Stimulated activated CD4-positive, alpha-beta T cell treated with anti-CD3 and anti-CD28 coated beads, Interleukin-1b, Interleukin-23, amount 100 ng/mL, for 4 hours (primary cell): ENCODE measurements around the gene HOXB8.

Experiments used
- DNase-seq, 2 donors: peaks; one replicate each; pipeline ENCODE4 v3.0.0-alpha.2; 2020; ENCODE audit warnings: low read depth in 2 of 2

Gene HOXB8

GRCh38 chr17:48567646-48568354, 47.3 kb downstream of the HOXB8 start:
- no peak for DNase-seq

- DNase-seq, result no peak
These were observed 47.9 kb downstream of the HOXB8 start for GRCh38 chr17:48567209-48567608.

DNA sequence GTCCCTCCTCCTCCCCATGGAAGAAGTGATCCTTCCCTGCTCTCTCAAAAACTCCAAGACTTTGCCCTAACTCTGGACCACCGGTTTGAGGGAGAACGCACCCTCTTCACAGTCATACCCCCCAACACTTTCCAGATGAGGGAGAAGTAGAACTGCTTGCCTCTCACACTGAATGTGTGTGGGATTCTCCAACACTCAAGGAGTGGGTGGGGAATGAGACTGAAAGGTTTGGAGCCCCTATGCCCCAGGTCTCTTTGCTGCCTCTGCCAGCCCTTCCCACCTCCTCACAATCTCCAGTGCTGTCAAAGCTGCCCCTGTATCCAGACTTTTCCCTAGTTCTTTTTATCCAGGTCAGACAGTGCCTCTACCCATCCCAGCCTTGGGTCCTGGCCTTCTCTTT, 48.4 kb downstream of the HOXB8 start:
- no peak for DNase-seq

GRCh38 chr17:48565925-48566710, 49.0 kb downstream of the HOXB8 start:
- DNase-seq, result no peak

GRCh38 chr17:48565022-48565554, 50.0 kb downstream of the HOXB8 start:
- no peak for DNase-seq

DNA sequence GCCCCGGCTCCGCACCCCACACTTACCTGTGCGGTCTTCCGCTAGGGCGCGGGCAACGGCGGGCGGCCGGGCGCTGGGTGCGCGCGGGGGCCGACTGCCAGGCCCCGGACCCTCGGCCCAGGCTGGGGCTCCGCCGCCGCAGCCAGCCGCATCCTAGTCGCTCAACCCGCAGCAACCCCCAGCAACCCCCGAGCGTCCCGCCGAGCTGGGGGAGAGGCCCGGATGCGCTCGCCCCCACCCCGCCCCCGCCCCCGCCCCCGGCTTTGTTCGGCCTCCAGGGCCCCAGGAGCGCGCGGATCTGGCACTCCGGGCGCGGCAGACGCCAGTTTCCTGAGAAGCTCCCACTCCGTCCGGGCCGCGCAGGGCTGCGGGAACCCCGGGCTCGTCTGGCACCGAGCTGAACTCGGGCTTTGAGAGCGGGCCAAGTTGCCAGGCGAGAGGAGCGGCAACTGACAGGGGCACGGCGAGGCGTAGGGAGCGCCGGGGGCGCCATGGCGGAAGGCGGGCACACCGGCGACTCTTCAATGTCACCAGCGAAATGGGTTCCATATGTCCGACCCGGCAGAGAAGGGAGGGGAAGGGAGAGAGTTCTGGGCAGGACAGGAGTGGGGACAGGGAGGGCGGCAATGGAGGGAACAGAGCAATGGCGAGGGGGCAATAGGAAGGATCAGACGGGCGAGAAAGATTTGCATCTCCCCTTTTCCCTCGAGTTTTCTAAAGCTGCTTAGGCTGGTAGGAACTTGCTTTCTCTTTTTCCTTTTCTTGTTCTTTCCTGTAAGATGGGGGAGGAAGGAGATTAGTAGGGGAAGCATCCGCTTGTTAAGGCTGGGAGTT, 50.7 kb downstream of the HOXB8 start:
- DNase-seq, result no peak

- no peak for DNase-seq
These were observed 51.3 kb downstream of the HOXB8 start for GRCh38 chr17:48563867-48564187.

- DNase-seq, result no peak
These were observed 51.7 kb downstream of the HOXB8 start for GRCh38 chr17:48563385-48563838.

DNA sequence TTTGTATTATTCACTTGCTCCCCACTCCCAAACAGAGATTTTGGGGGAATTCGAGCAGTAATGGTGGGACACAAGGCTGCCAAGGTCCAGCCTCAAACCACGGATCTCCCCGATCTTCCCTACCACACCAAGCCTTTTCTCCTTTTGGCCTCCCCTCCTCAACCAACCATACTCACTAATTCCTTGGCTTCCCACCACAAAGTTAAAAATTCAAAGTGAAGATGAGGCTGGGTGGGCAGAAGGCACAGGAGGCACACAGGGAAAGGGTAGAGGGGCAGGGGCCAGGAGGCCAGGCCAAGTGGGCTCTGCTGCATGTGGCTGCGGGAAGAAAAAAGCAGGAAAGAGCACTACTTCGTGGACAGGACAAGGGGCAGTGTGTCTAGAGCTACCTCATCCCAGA, 52.2 kb downstream of the HOXB8 start:
- no peak for DNase-seq
